Natural killer cell (primary cell): ENCODE measurements around the gene TSGA10. TPM values are rescaled to one million over a fixed set of nuclear protein-coding genes. Genes with fewer than 3 reads are reported as not detected.
"Not testable (repeated sequence)": the region's sequence is repeated elsewhere in the genome, so short reads cannot be mapped to it uniquely, and the experiment has no call there.

Experiments used
- ATAC-seq, 3 donors: fragments of 150-1000 bp in 2 of 3; fragments of 200-7000 bp in 1 of 3; cut with Tn5 transposase; 1 replicate in 1 of 3; 2 replicates in 2 of 3; pipeline ENCODE4 v1.10.0; 2021; ENCODE audit warnings: mild to moderate bottlenecking in 2 of 3, moderate library complexity in 2 of 3
- DNase-seq, 2 donors: peaks; one replicate each; pipeline versions ENCODE4 v3.0.0 to v3.0.0-alpha.2; 2013 to 2021; ENCODE audit warnings: mixed read lengths in 1 of 2
- H3K27ac ChIP-seq: one replicate; pipeline ENCODE4 v1.5.1; 2013; ENCODE audit warnings: mild to moderate bottlenecking, low read length
- H3K27me3 ChIP-seq: one replicate; pipeline ENCODE4 v1.6.1; 2013; ENCODE audit warnings: low read length; ENCODE audit not compliant: control insufficient read depth, insufficient read depth
- H3K36me3 ChIP-seq: one replicate; pipeline ENCODE4 v1.6.1; 2013; ENCODE audit warnings: low read length; ENCODE audit not compliant: control insufficient read depth, insufficient read depth
- H3K4me1 ChIP-seq: one replicate; pipeline ENCODE4 v1.6.1; 2013; ENCODE audit warnings: low read length; ENCODE audit not compliant: control insufficient read depth, insufficient read depth
- H3K4me3 ChIP-seq: one replicate; pipeline ENCODE4 v1.5.1; 2013; ENCODE audit warnings: low read length
- H3K9me3 ChIP-seq: one replicate; pipeline ENCODE4 v1.6.1; 2013; ENCODE audit warnings: low read length; ENCODE audit not compliant: control insufficient read depth, insufficient read depth
- H3K27ac Mint-ChIP-seq, 2 donors: one replicate each; pipeline ENCODE4 v1.8.0; 2022; ENCODE audit warnings: mild to moderate bottlenecking in 2 of 2, mixed read lengths in 2 of 2, moderate library complexity in 1 of 2
- H3K27me3 Mint-ChIP-seq, 2 donors: one replicate each; pipeline ENCODE4 v1.8.0; 2022; ENCODE audit warnings: low read depth in 2 of 2, mixed read lengths in 2 of 2
- H3K36me3 Mint-ChIP-seq: one replicate; pipeline ENCODE4 v1.8.0; 2022; ENCODE audit warnings: mixed read lengths
- H3K4me1 Mint-ChIP-seq, 2 donors: one replicate each; pipeline ENCODE4 v1.8.0; 2022; ENCODE audit warnings: mixed read lengths in 2 of 2
- H3K4me3 Mint-ChIP-seq: one replicate; pipeline ENCODE4 v1.8.0; 2022; ENCODE audit warnings: mild to moderate bottlenecking, moderate library complexity, mixed read lengths
- H3K9me3 Mint-ChIP-seq, 2 donors: one replicate each; pipeline ENCODE4 v1.8.0; 2022; ENCODE audit warnings: mixed read lengths in 2 of 2
- WGBS: methylation state at CpG from one replicate; pipeline ENCODE4 v1.1.7; 2013; ENCODE audit warnings: missing lambda C conversion rate; ENCODE audit not compliant: insufficient coverage; 5-methylcytosine and 5-hydroxymethylcytosine counted together
- intact Hi-C: fragments of 100-400 bp; cut with micrococcal nuclease; formaldehyde crosslinking; loops from one replicate; pipeline ENCODE4 v1.14.2; 2022
- total RNA-seq, 4 donors: library from RNA; stranded (reverse); fragments of 120-200 nt in 1 of 4; gene quantifications; one replicate each; pipeline versions ENCODE4 v1.2.3 to v1.2.4, GENCODE V29; 2013 to 2022
- TF ChIP-seq, protein P1 (sequence below): fragments of 200-600 bp; IDR thresholded peaks from one replicate; pipeline ENCODE4 v1.8.0; 2022; ENCODE audit warnings: antibody characterized with exemption

Gene TSGA10
- total RNA-seq, 3 donors from 2014 or later (not counting 1 experiment from before 2014, with no cell fraction given): 8.4 to 16.0 (median 11.5) TPM

- H3K36me3 Mint-ChIP-seq: peaks cover 14% of the 10 kb centered on the region
- Histone ChIP-seq H3K4me3 (no peak overlapping the region), H3K4me1 (no peaks in the 10 kb centered on the region), H3K36me3 (no peaks in the 10 kb centered on the region), H3K27ac (no peak overlapping the region), H3K27me3 (no peaks in the 10 kb centered on the region), H3K9me3 (no peaks in the 10 kb centered on the region)
- TF ChIP-seq, protein P1, sequence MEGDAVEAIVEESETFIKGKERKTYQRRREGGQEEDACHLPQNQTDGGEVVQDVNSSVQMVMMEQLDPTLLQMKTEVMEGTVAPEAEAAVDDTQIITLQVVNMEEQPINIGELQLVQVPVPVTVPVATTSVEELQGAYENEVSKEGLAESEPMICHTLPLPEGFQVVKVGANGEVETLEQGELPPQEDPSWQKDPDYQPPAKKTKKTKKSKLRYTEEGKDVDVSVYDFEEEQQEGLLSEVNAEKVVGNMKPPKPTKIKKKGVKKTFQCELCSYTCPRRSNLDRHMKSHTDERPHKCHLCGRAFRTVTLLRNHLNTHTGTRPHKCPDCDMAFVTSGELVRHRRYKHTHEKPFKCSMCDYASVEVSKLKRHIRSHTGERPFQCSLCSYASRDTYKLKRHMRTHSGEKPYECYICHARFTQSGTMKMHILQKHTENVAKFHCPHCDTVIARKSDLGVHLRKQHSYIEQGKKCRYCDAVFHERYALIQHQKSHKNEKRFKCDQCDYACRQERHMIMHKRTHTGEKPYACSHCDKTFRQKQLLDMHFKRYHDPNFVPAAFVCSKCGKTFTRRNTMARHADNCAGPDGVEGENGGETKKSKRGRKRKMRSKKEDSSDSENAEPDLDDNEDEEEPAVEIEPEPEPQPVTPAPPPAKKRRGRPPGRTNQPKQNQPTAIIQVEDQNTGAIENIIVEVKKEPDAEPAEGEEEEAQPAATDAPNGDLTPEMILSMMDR: no peak
- no peaks in the 10 kb centered on the region for H3K4me1 Mint-ChIP-seq
- 65% methylated on average over 3 of the region's 4 CpGs for WGBS
- no peak for DNase-seq
- H3K27me3 Mint-ChIP-seq: peaks cover 11 to 14% of the 10 kb centered on the region in 2 donors
- peaks cover 5 to 6% of the 10 kb centered on the region in 2 donors for H3K9me3 Mint-ChIP-seq
- H3K27ac Mint-ChIP-seq: no peak overlapping the region
- no peak for ATAC-seq
- H3K4me3 Mint-ChIP-seq: no peak overlapping the region
- intact Hi-C loops: no loop called here
Measured at GRCh38 chr2:99028558-99028957, 126.2 kb downstream of the TSGA10 start.

GRCh38 chr2:99027856-99028255 is 126.9 kb downstream of the TSGA10 start:
- H3K9me3 Mint-ChIP-seq: peaks cover 5 to 6% of the 10 kb centered on the region in 2 donors
- H3K27ac ChIP-seq: no peak overlapping the region
- no peaks in the 10 kb centered on the region for H3K27me3 ChIP-seq
- no peak overlapping the region for H3K4me3 Mint-ChIP-seq
- H3K4me1 ChIP-seq: no peaks in the 10 kb centered on the region
- TF ChIP-seq, protein P1: no peak
- H3K9me3 ChIP-seq: no peaks in the 10 kb centered on the region
- no peak overlapping the region for H3K4me3 ChIP-seq
- H3K4me1 Mint-ChIP-seq: no peaks in the 10 kb centered on the region
- DNase-seq (no peak), ATAC-seq (no peak)
- peaks cover 7 to 9% of the 10 kb centered on the region in 2 donors for H3K27me3 Mint-ChIP-seq
- peaks cover 14% of the 10 kb centered on the region for H3K36me3 Mint-ChIP-seq
- intact Hi-C loops: no loop called here
- 65% methylated on average over 4 of the region's 4 CpGs for WGBS
- H3K36me3 ChIP-seq: no peaks in the 10 kb centered on the region
- H3K27ac Mint-ChIP-seq: no peak overlapping the region

- H3K4me1 Mint-ChIP-seq: no peaks in the 10 kb centered on the region
- H3K4me1 ChIP-seq: no peaks in the 10 kb centered on the region
- peaks cover 7% of the 10 kb centered on the region for H3K36me3 Mint-ChIP-seq
- H3K27ac Mint-ChIP-seq: no peak overlapping the region
- H3K27me3 ChIP-seq: no peaks in the 10 kb centered on the region
- DNase-seq: no peak
- H3K36me3 ChIP-seq: no peaks in the 10 kb centered on the region
- no peaks in the 10 kb centered on the region for H3K9me3 ChIP-seq
- ATAC-seq: no peak
- H3K4me3 Mint-ChIP-seq: no peak overlapping the region
- H3K4me3 ChIP-seq: no peak overlapping the region
- peaks cover 12 to 30% of the 10 kb centered on the region in 2 donors for H3K27me3 Mint-ChIP-seq
- H3K9me3 Mint-ChIP-seq: peaks cover 0 to 3% of the 10 kb centered on the region in 2 donors
- intact Hi-C loops: no loop called here
- 90% methylated on average over 10 of the region's 10 CpGs for WGBS
- TF ChIP-seq, protein P1: no peak
- H3K27ac ChIP-seq: no peak overlapping the region
Measured at GRCh38 chr2:99000708-99001107, 154.0 kb downstream of the TSGA10 start.

DNA sequence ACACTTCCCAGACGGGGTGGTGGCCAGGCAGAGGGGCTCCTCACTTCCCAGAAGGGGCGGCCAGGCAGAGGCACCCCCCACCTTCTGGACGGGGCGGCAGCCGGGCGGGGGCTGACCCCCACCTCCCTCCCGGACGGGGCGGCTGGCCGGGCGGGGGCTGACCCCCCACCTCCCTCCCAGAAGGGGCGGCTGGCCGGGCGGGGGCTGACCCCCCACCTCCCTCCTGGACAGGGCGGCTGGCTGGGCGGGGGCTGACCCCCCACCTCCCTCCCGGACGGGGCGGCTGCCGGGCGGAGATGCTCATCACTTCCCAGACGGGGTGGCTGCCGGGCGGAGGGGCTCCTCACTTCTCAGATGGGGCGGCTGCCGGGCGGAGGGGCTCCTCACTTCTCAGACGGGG is 166.0 kb downstream of the TSGA10 start:
- H3K9me3 ChIP-seq, H3K27ac Mint-ChIP-seq, H3K27ac ChIP-seq, ATAC-seq, H3K4me3 Mint-ChIP-seq, H3K9me3 Mint-ChIP-seq, intact Hi-C loops, H3K4me3 ChIP-seq, H3K36me3 ChIP-seq, DNase-seq, H3K27me3 Mint-ChIP-seq, H3K36me3 Mint-ChIP-seq, H3K4me1 Mint-ChIP-seq, H3K4me1 ChIP-seq, H3K27me3 ChIP-seq: not testable (repeated sequence)
- 96% methylated on average over 14 of the region's 28 CpGs for WGBS
